WTC11 (cell line): ENCODE measurements around the gene RSU1. TPM values are rescaled to one million over a fixed set of nuclear protein-coding genes. Genes with fewer than 3 reads are reported as not detected.

Experiments used
- ATAC-seq: fragments of 200-7000 bp; cut with Tn5 transposase; 2 replicates; pipeline ENCODE4 v1.10.0; 2021; ENCODE audit warnings: mild to moderate bottlenecking, moderate library complexity
- CTCF ChIA-PET: fragments of 300-600 bp; sonication (Branson Sonifier 250); formaldehyde crosslinking; loops from one replicate; lab custom pipeline; 2021; ENCODE audit warnings: antibody characterized with exemption; lab: Charles Lee
- POLR2A ChIA-PET: fragments of 350-600 bp; sonication (Branson Sonifier 250); formaldehyde crosslinking; loops from one replicate; lab custom pipeline; 2021; ENCODE audit warnings: antibody characterized with exemption; lab: Charles Lee
- DNase-seq: peaks from one replicate; pipeline ENCODE4 v3.0.0; 2021; ENCODE audit warnings: low spot score
- H3K27ac Mint-ChIP-seq: 2 replicates; pipeline ENCODE4 v1.8.0; 2021; ENCODE audit warnings: mixed read lengths
- H3K27me3 Mint-ChIP-seq: 2 replicates; pipeline ENCODE4 v1.8.0; 2021; ENCODE audit warnings: low read depth, mild to moderate bottlenecking, moderate library complexity, mixed read lengths
- H3K36me3 Mint-ChIP-seq: 2 replicates; pipeline ENCODE4 v1.8.0; 2021; ENCODE audit warnings: mixed read lengths
- H3K4me1 Mint-ChIP-seq: 2 replicates; pipeline ENCODE4 v1.8.0; 2022; ENCODE audit warnings: mixed read lengths
- H3K4me3 Mint-ChIP-seq: 2 replicates; pipeline ENCODE4 v1.8.0; 2021; ENCODE audit warnings: mild to moderate bottlenecking, moderate library complexity, mixed read lengths
- H3K9me3 Mint-ChIP-seq: 2 replicates; pipeline ENCODE4 v1.8.0; 2021; ENCODE audit warnings: mixed read lengths
- CBFB ChIP-seq: sonication (generic); formaldehyde crosslinking; IDR thresholded peaks from 2 replicates; pipeline ENCODE4 v1.8.1; 2022; ENCODE audit warnings: mild to moderate bottlenecking, low read depth, missing genetic modification reagents
- CREB1 ChIP-seq: sonication (generic); formaldehyde crosslinking; IDR thresholded peaks from 2 replicates; pipeline ENCODE4 v1.8.0; 2023; ENCODE audit warnings: mild to moderate bottlenecking, missing genetic modification reagents
- CREM ChIP-seq: sonication (generic); formaldehyde crosslinking; IDR thresholded peaks from 2 replicates; pipeline ENCODE4 v1.8.1; 2022; ENCODE audit warnings: mild to moderate bottlenecking, missing genetic modification reagents, moderate library complexity
- IRF2 ChIP-seq: sonication (generic); formaldehyde crosslinking; IDR thresholded peaks from 2 replicates; pipeline ENCODE4 v1.8.0; 2022; ENCODE audit warnings: low read depth, missing genetic modification reagents, borderline replicate concordance
- SP1 ChIP-seq: sonication (generic); formaldehyde crosslinking; conservative IDR thresholded peaks from 2 replicates; pipeline ENCODE4 v1.8.1; 2022; ENCODE audit warnings: missing genetic modification reagents
- ZNF121 ChIP-seq: sonication (generic); formaldehyde crosslinking; IDR thresholded peaks from 2 replicates; pipeline ENCODE4 v1.8.0; 2023; ENCODE audit warnings: missing genetic modification reagents
- total RNA-seq: library from RNA; stranded (reverse); gene quantifications from 3 replicates; pipeline ENCODE4 v1.2.3, GENCODE V29; 2021
- TF ChIP-seq, protein P1 (sequence below): fragments of 250-450 bp; sonication (Bioruptor Pico); IDR thresholded peaks from 2 replicates; pipeline ENCODE4 v1.9.0; 2021; ENCODE audit warnings: mild to moderate bottlenecking, borderline replicate concordance
- TF ChIP-seq, protein P2 (sequence below): fragments of 250-450 bp; sonication (Bioruptor Pico); IDR thresholded peaks from 2 replicates; pipeline ENCODE4 v1.8.0; 2021; ENCODE audit warnings: mild to moderate bottlenecking
- TF ChIP-seq, protein P3 (sequence below): sonication (generic); formaldehyde crosslinking; IDR thresholded peaks from 2 replicates; pipeline ENCODE4 v1.8.1; 2023; ENCODE audit warnings: mild to moderate bottlenecking, moderate library complexity, missing genetic modification reagents
- TF ChIP-seq, protein P4 (sequence below): sonication (generic); formaldehyde crosslinking; conservative IDR thresholded peaks from 2 replicates; pipeline ENCODE4 v1.8.1; 2023; ENCODE audit warnings: mild to moderate bottlenecking, low read depth, missing genetic modification reagents, moderate library complexity
- TF ChIP-seq, protein P5 (sequence below): fragments of 250-450 bp; sonication (Bioruptor Pico); IDR thresholded peaks from 2 replicates; pipeline ENCODE4 v1.9.0; 2021; ENCODE audit warnings: moderate library complexity, mild to moderate bottlenecking, inconsistent platforms, borderline replicate concordance
- TF ChIP-seq, protein P6 (sequence below): sonication (generic); formaldehyde crosslinking; IDR thresholded peaks from 2 replicates; pipeline ENCODE4 v1.8.1; 2022; ENCODE audit warnings: missing genetic modification reagents, borderline replicate concordance
- TF ChIP-seq, protein P7 (sequence below): sonication (generic); formaldehyde crosslinking; IDR thresholded peaks from 2 replicates; pipeline ENCODE4 v1.8.0; 2022; ENCODE audit warnings: mild to moderate bottlenecking, missing genetic modification reagents
- TF ChIP-seq, protein P8 (sequence below): sonication (generic); formaldehyde crosslinking; IDR thresholded peaks from 2 replicates; pipeline ENCODE4 v1.8.0; 2023; ENCODE audit warnings: missing genetic modification reagents
- TF ChIP-seq, protein P9 (sequence below): sonication (generic); formaldehyde crosslinking; IDR thresholded peaks from 2 replicates; pipeline ENCODE4 v1.8.1; 2023; ENCODE audit warnings: mild to moderate bottlenecking, missing genetic modification reagents, moderate library complexity

The RSU1 gene
- total RNA-seq, 1 experiment from 2014 or later: 46.4 TPM

DNA sequence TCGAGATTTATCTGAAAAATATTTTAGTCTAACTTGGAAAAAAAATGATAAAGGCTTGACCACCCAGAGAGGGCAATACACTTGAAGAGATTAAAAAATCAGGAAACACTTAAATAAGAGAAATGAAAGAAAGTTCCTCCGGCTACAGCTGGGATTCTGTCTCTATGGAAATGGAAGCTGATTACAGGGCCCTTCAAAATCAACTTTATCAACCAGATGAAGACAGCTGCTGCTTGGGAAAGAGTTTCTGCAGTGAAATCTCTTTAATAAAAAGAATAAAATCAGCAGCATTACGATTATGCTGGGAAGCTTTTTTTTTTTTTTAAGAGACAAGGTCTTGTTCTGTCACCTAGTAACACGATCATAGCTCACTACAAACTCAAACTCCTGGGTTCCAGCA is 4.5 kb downstream of the RSU1 start (continued):
- TF ChIP-seq, protein P1, sequence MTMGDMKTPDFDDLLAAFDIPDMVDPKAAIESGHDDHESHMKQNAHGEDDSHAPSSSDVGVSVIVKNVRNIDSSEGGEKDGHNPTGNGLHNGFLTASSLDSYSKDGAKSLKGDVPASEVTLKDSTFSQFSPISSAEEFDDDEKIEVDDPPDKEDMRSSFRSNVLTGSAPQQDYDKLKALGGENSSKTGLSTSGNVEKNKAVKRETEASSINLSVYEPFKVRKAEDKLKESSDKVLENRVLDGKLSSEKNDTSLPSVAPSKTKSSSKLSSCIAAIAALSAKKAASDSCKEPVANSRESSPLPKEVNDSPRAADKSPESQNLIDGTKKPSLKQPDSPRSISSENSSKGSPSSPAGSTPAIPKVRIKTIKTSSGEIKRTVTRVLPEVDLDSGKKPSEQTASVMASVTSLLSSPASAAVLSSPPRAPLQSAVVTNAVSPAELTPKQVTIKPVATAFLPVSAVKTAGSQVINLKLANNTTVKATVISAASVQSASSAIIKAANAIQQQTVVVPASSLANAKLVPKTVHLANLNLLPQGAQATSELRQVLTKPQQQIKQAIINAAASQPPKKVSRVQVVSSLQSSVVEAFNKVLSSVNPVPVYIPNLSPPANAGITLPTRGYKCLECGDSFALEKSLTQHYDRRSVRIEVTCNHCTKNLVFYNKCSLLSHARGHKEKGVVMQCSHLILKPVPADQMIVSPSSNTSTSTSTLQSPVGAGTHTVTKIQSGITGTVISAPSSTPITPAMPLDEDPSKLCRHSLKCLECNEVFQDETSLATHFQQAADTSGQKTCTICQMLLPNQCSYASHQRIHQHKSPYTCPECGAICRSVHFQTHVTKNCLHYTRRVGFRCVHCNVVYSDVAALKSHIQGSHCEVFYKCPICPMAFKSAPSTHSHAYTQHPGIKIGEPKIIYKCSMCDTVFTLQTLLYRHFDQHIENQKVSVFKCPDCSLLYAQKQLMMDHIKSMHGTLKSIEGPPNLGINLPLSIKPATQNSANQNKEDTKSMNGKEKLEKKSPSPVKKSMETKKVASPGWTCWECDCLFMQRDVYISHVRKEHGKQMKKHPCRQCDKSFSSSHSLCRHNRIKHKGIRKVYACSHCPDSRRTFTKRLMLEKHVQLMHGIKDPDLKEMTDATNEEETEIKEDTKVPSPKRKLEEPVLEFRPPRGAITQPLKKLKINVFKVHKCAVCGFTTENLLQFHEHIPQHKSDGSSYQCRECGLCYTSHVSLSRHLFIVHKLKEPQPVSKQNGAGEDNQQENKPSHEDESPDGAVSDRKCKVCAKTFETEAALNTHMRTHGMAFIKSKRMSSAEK (CRISPR knock-in tag): no peak
- TF ChIP-seq, protein P2, sequence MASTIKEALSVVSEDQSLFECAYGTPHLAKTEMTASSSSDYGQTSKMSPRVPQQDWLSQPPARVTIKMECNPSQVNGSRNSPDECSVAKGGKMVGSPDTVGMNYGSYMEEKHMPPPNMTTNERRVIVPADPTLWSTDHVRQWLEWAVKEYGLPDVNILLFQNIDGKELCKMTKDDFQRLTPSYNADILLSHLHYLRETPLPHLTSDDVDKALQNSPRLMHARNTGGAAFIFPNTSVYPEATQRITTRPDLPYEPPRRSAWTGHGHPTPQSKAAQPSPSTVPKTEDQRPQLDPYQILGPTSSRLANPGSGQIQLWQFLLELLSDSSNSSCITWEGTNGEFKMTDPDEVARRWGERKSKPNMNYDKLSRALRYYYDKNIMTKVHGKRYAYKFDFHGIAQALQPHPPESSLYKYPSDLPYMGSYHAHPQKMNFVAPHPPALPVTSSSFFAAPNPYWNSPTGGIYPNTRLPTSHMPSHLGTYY: no peak
- TF ChIP-seq, protein P3, sequence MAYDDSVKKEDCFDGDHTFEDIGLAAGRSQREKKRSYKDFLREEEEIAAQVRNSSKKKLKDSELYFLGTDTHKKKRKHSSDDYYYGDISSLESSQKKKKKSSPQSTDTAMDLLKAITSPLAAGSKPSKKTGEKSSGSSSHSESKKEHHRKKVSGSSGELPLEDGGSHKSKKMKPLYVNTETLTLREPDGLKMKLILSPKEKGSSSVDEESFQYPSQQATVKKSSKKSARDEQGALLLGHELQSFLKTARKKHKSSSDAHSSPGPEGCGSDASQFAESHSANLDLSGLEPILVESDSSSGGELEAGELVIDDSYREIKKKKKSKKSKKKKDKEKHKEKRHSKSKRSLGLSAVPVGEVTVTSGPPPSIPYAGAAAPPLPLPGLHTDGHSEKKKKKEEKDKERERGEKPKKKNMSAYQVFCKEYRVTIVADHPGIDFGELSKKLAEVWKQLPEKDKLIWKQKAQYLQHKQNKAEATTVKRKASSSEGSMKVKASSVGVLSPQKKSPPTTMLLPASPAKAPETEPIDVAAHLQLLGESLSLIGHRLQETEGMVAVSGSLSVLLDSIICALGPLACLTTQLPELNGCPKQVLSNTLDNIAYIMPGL (CRISPR knock-in tag): no peak
- TF ChIP-seq, protein P4, sequence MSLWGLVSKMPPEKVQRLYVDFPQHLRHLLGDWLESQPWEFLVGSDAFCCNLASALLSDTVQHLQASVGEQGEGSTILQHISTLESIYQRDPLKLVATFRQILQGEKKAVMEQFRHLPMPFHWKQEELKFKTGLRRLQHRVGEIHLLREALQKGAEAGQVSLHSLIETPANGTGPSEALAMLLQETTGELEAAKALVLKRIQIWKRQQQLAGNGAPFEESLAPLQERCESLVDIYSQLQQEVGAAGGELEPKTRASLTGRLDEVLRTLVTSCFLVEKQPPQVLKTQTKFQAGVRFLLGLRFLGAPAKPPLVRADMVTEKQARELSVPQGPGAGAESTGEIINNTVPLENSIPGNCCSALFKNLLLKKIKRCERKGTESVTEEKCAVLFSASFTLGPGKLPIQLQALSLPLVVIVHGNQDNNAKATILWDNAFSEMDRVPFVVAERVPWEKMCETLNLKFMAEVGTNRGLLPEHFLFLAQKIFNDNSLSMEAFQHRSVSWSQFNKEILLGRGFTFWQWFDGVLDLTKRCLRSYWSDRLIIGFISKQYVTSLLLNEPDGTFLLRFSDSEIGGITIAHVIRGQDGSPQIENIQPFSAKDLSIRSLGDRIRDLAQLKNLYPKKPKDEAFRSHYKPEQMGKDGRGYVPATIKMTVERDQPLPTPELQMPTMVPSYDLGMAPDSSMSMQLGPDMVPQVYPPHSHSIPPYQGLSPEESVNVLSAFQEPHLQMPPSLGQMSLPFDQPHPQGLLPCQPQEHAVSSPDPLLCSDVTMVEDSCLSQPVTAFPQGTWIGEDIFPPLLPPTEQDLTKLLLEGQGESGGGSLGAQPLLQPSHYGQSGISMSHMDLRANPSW (CRISPR knock-in tag): no peak

DNA sequence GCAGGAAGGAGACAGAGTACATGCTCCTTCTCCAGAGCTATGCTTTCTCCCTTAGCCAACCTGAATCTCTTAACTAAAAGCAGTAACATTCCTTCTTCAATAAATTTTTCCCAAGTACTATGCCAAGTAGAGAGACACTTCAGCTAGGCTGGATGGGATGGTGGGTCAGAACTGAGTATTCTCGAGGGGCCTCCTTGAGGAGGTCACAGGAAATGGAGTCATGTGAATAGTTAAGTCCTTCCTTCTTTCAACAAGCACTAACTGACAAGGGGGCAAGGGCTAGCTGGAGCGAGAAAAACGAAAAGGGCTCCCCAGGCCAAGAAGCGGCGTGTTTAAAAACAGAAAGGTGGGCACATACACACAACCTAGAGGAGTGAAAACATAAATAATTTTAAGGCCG is 5.5 kb downstream of the RSU1 start:
- CTCF ChIA-PET: interaction anchor here (0.5 kb wide), 1 partner anchor 293 kb away, joined by 3 read pairs; no protein-coding TSS in a partner anchor
- no peak for DNase-seq
- H3K4me1 Mint-ChIP-seq: peaks cover 7% of the 10 kb centered on the region
- TF ChIP-seq, protein P5, sequence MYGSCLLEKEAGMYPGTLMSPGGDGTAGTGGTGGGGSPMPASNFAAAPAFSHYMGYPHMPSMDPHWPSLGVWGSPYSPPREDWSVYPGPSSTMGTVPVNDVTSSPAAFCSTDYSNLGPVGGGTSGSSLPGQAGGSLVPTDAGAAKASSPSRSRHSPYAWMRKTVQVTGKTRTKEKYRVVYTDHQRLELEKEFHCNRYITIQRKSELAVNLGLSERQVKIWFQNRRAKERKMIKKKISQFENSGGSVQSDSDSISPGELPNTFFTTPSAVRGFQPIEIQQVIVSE: no peak
- no peak for TF ChIP-seq ZNF121 (CRISPR knock-in tag)
- TF ChIP-seq CBFB: no peak
- no peak for TF ChIP-seq CREB1
- no peak for TF ChIP-seq SP1 (CRISPR knock-in tag)
- TF ChIP-seq, protein P6, sequence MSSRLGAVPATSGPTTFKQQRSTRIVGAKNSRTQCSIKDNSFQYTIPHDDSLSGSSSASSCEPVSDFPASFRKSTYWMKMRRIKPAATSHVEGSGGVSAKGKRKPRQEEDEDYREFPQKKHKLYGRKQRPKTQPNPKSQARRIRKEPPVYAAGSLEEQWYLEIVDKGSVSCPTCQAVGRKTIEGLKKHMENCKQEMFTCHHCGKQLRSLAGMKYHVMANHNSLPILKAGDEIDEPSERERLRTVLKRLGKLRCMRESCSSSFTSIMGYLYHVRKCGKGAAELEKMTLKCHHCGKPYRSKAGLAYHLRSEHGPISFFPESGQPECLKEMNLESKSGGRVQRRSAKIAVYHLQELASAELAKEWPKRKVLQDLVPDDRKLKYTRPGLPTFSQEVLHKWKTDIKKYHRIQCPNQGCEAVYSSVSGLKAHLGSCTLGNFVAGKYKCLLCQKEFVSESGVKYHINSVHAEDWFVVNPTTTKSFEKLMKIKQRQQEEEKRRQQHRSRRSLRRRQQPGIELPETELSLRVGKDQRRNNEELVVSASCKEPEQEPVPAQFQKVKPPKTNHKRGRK (CRISPR knock-in tag): no peak
- TF ChIP-seq, protein P2: no peak
- TF ChIP-seq, protein P7, sequence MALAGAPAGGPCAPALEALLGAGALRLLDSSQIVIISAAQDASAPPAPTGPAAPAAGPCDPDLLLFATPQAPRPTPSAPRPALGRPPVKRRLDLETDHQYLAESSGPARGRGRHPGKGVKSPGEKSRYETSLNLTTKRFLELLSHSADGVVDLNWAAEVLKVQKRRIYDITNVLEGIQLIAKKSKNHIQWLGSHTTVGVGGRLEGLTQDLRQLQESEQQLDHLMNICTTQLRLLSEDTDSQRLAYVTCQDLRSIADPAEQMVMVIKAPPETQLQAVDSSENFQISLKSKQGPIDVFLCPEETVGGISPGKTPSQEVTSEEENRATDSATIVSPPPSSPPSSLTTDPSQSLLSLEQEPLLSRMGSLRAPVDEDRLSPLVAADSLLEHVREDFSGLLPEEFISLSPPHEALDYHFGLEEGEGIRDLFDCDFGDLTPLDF (CRISPR knock-in tag): no peak
- TF ChIP-seq IRF2 (CRISPR knock-in tag): no peak
- TF ChIP-seq, protein P8, sequence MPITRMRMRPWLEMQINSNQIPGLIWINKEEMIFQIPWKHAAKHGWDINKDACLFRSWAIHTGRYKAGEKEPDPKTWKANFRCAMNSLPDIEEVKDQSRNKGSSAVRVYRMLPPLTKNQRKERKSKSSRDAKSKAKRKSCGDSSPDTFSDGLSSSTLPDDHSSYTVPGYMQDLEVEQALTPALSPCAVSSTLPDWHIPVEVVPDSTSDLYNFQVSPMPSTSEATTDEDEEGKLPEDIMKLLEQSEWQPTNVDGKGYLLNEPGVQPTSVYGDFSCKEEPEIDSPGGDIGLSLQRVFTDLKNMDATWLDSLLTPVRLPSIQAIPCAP: no peak
- TF ChIP-seq CREM (CRISPR knock-in tag): no peak
- TF ChIP-seq, protein P9, sequence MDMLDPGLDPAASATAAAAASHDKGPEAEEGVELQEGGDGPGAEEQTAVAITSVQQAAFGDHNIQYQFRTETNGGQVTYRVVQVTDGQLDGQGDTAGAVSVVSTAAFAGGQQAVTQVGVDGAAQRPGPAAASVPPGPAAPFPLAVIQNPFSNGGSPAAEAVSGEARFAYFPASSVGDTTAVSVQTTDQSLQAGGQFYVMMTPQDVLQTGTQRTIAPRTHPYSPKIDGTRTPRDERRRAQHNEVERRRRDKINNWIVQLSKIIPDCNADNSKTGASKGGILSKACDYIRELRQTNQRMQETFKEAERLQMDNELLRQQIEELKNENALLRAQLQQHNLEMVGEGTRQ (CRISPR knock-in tag): no peak
- no peak overlapping the region for H3K4me3 Mint-ChIP-seq
- ATAC-seq: no peak
- H3K27me3 Mint-ChIP-seq: no peaks in the 10 kb centered on the region
- no peak overlapping the region for H3K27ac Mint-ChIP-seq
- POLR2A ChIA-PET: interaction anchor here (1.3 kb wide), 1 partner anchor 12 kb away, joined by 3 read pairs; no protein-coding TSS in a partner anchor
- H3K9me3 Mint-ChIP-seq: no peaks in the 10 kb centered on the region
- peaks cover 5% of the 10 kb centered on the region; the same call in 1 of the 2 replicates for H3K36me3 Mint-ChIP-seq
